ENCODE results near the gene MMP28.

GRCh38 chr17:35769895-35770486 is 25.4 kb downstream of the MMP28 start:
- TF ChIP-seq CTCF (IDR thresholded peaks at IDR 0.05), result peak in 5 of 12 donors; percentile 6 to 19 (median 16)
- no peak for TF ChIP-seq POLR2A (IDR thresholded peaks at IDR 0.05)
